ENCODE results near the gene LDLRAP1.

The LDLRAP1 gene

GRCh38 chr1:25544243-25544764, 898 bp downstream of the LDLRAP1 start:
- DNase-seq (ENCODE audit: low read depth): no peak

GRCh38 chr1:25544819-25545218, 1.4 kb downstream of the LDLRAP1 start:
- no peak for DNase-seq (ENCODE audit: low read depth)

GRCh38 chr1:25545767-25546166, 2.4 kb downstream of the LDLRAP1 start:
- DNase-seq (ENCODE audit: low read depth): no peak

DNA sequence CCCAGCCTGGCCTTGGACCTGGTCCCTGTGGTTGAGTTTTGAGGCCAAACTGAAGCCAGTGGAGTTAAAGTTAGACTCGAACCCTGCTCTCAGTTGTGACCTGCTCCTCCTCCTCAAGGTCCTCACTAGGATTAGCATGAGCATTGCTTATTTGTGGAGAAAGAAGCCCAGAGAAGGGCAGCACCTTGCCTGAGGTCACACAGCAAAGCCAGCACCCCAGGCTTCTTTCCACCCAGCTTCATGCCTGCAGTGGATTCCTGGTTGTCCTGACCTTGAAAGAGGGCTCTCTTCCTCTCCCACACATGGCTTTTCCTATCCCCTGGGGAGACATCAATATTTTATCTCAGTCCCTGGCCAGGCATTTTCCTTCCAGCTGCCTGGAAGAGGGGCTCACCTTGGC, 2.8 kb downstream of the LDLRAP1 start:
- no peak for DNase-seq (ENCODE audit: low read depth)

DNA sequence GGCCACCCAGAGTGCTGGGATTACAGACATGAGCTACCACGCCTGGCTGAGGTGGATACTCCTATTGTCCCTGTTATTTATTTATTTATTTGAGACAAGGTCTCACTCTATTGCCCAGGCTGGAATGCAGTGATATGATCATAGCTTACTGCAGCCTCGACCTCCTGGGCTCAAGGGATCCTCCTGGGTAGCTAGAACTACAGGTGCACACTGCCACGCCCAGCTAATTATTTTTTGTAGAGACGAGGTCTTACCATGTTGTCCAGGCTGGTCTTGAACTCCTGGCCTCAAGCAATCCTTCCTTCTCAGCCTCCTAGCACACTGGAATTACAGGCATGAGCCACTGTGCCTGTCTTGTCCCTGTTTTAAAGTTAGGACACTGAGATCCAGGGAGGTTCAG, 5.2 kb downstream of the LDLRAP1 start:
- no peak for DNase-seq (ENCODE audit: low read depth)

DNA sequence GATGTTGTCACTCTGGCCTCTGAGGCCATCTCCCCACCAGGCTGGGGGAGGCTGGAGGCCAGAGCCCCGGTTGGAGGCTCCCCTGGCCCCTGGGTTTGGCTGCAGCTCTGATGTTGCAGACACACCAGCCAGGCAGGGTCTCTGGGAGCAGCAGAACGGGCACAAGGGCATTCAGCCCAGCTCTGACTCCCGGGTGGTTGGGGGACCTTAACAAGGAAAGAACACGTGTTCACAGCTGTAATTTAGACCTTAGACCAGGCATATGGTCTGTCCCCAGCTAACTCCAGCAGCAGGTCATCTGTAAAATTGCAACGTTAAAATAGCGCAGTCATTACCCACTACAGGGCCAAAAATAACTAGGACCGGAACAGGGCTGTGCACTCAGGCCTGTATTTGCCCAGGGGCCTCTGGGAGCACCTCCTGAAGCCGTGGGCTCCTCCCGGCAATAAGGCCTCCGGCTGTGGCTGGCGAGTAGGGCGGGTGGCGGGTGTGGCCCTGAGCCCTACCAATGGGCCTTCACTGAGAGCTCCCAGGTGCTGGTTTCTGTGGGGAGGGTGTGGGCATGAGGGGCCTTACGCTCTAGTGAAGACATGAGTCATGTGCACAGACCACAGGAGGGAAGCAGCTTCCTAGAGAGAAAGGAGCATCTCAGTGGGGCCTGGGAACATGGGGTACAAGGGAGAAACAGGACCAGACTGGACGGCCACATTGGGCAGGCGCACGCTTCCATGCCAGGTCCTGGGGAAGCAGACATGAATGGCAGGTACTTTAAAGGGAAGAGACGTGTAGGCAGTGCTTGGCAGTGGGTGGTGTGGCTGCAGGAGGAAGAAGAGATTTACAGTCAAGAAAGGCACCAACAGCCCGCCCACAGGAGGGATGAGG, 6.1 kb downstream of the LDLRAP1 start:
- peak; percentile 72 for DNase-seq (ENCODE audit: low read depth)

DNA sequence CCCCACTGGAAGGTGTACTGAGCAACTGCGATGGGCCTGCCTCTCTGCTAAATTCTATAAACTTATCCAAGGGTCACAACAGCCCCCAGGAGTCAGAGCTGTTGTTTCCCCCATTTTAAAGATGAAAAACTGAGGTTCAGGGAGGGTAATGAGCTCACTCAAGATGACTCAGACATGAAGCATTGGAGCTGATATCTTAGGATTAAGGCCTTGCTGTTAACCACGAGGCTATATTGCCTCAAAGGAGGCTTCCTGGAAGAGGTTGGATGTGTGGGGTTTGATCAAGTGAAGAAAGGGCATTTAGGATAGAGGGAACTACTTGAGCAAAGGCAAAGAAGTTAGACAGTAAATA, 6.7 kb downstream of the LDLRAP1 start:
- DNase-seq (ENCODE audit: low read depth): no peak

DNA sequence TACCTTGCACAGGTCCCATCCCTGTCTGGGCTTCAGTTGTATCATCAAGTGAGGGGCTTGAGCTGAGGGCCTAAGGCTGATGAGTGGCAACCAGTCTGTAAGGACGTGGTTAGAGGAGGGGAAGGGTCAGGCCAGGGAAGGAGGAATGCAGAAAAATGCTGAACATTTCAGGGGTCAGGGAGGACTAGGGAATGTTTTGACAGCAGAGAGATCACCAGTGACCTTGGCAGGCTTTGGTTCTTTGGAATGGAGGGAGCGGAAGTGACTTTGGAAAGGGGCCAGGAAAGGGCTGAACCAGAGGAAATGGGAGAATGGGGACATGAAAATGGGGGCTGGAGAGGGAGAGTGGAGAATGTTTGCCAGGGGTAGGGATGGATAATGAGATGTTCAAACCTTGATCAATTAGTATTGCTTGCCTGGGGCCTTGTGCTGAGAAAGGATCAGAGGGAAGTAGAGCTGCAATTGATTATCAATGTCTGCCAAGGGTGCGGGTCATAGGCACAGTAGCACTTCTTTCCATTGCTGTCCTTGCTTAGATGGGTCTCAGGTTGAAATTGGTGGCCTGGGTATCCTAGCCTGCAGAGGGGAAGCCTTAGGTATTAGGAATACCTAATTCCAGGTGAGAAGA, 7.4 kb downstream of the LDLRAP1 start:
- DNase-seq (ENCODE audit: low read depth): no peak

DNA sequence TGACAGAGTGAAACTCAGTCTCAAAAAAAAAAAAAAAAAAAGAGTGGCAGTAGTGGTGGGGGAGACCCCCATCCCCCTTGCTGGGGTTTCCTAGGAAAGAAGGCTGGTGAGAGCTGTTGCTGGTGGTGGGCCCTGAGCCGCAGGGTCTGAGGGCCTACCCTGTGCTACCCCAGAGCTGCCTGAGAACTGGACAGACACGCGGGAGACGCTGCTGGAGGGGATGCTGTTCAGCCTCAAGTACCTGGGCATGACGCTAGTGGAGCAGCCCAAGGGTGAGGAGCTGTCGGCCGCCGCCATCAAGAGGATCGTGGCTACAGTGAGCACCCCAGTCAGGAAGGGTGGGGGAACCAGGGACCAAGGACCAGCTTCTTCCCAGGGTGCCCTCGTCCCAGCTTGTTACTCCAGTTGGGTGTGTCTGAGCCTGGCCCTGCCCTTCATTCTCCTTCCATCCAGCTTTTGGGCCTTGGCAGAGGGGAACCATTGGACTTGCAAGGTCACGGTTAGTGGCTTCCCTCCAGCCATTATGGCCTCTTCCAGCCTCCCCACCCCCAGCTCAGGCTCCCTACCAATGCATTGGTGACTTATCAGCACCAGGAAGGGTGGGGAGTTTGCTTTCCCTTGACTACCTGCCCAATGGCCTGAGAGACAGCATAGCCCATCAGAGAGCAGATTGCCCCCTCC, 10.5 kb downstream of the LDLRAP1 start:
- no peak for DNase-seq (ENCODE audit: low read depth)

DNA sequence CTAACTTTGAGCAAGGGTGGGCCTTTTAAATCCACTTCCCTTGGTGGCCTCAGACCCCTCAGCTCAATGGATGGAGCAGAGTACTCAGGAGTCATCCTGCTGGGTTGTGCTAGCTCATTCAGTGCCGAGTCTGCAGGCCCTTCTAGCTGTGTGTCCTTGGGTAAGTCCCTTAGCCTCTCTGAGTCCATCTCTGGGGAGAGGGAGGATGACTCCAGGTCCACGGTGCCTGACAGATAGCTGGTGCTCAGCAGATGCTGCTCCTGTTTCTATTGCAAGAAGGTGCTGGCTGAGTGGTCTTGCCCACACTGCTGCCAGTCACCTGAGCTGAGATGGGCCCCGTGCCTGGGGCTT, 11.0 kb downstream of the LDLRAP1 start:
- no peak for DNase-seq (ENCODE audit: low read depth)

- DNase-seq (ENCODE audit: low read depth): no peak
Observed at GRCh38 chr1:25554886-25555752, 11.7 kb downstream of the LDLRAP1 start.

GRCh38 chr1:25555753-25556092, 12.3 kb downstream of the LDLRAP1 start:
- DNase-seq (ENCODE audit: low read depth): no peak

DNA sequence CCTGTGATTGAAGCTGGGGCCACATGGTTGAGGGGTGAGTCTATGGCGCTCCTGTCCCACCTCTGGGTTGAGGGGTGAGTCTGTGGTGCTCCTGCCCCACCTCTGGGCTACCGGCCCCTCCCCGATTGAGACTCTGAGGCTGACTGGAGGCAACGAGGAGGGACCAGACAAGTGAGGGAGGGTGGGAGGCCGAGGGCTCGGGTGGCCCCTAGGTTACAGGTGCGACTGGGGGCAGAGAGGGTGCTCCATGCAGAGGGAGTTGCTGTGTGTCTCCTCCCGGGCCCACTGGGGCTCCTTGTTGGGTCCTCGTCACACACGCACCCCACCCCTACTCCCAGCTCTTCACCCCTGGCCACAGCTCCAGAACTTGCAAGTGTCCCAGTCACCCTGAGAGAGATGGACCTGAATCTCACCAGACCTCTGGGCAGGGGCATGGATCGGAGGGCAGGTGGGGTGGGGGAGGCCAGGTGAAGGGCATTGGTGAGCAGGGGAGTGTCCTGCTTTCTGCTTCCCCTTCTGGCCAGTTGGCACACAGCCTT, 12.8 kb downstream of the LDLRAP1 start:
- DNase-seq (ENCODE audit: low read depth): no peak

GRCh38 chr1:25556791-25557476, 13.5 kb downstream of the LDLRAP1 start:
- no peak for DNase-seq (ENCODE audit: low read depth)

- no peak for DNase-seq (ENCODE audit: low read depth)
Observed at GRCh38 chr1:25557543-25557942, 14.1 kb downstream of the LDLRAP1 start.

DNA sequence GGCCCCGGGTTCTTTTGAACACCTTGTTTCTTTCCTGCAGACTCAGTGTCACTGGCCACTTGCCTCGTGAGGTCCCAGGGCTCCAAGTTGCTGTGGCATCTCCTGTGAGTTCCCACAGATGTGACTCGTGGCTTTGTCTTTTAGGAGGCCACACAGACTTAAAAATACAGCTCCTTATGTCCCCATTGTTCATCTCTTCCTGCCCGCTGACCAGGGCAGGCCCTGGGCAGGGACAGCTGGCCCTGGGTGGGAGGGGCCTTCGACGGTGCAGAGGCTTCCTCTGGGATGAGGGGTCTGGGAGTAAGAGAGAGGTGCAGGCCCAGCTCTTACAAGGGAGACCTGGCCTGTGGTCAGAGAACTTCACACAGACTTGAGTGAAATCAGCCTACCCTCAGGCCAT, 15.6 kb downstream of the LDLRAP1 start:
- no peak for DNase-seq (ENCODE audit: low read depth)

DNA sequence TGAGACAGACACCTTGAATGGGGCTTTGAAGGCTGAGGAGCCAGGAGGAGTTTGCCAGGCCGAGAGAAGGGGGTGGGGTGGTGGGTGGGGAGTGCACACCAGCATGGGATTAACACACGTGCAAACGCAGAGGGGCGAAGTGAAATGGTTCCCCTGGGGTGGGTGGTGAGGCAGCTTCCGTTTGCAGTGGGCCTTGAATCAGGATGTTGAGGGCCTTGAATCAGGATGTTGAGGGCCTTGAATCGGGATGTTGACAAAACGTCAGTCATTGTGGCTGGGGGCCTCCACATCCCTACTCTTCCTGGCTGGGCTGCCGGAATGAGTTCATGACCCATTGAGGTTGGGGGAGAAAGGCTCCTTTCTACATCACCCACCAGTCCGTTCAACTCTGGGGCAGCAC, 16.6 kb downstream of the LDLRAP1 start:
- no peak for DNase-seq (ENCODE audit: low read depth)

- DNase-seq (ENCODE audit: low read depth): no peak
Observed at GRCh38 chr1:25560788-25561187, 17.4 kb downstream of the LDLRAP1 start.

DNA sequence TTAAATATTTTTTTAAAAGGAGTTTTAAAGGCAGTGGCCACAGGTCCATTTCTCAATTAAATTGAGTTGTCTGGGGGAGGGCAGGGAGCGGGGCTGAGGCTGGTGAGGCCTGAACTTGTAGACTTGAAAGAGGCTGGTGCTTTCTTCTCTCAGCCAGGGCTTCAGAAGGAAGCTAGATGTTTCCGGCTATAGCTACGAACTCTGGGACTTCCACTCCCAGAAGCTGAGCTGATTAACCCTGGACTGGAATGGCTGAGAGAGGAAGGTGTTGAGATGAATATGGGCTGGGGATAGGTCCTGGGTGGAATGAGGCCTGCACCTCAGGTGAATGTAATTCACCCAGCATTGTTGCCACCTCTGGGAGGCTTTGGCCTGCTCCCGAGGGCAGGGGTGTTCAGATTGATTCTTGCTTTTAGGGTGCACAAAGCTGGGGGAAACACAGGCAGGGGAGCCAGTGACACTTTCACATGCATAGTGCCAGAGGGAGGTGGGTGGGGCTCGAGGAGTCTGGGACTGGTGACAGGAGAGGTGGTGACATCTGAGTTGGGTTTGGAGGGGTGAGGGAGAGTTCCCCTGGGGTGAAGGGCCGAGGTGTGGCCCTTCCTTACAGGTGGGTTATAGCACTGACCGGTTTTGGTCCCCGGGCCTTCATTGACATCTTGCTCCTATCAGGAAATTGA, 18.2 kb downstream of the LDLRAP1 start:
- DNase-seq (ENCODE audit: low read depth): no peak

DNA sequence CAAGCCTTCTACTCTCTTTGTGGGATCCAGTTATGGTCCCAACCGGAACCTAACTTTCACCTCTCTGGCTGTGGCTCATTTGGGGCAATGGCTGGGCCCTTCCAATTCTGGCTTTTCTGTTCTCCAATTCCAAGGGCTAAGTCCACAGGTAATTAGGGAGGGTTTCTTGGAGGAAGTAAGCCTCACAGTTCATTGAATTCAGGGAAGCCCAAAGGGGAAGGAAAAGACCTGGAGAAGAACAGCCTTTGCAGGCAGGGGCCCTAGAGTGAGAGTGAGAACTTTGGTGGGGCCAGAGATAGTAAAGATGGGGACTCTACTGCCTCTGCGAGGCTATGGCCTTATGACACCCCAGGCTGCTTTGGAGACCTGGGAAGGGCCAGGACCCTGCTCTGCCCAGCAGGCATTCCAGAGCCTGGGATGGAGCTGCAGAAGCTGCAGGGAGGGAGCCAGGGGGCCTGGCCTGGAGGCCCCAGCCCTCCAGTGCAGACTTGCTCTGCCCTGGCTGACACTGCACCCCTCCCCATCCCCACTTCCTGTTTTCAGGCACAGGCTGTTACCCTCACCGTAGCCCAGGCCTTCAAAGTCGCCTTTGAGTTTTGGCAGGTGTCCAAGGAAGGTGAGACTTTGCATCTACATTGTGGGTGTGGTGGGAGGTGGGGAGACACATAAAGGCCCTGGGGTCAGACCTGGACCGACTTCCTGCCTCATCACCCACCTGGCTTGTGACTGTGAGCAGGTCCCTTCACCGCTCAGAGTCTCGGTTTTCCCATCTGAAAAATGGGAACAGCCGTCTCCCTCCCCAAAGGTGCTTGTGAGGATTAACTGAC, 18.9 kb downstream of the LDLRAP1 start:
- DNase-seq (ENCODE audit: low read depth): peak; percentile 70
